CD4-positive, alpha-beta T cell (primary cell): ENCODE results near the gene VIPR2. TPM values are rescaled to one million over a fixed set of nuclear protein-coding genes. Genes with fewer than 3 reads are reported as not detected.

Experiments
- ATAC-seq: fragments of 200-7000 bp; cut with Tn5 transposase; one replicate; pipeline ENCODE4 v1.10.0; 2022; ENCODE audit warnings: mild to moderate bottlenecking; ENCODE audit not compliant: poor library complexity
- CTCF ChIA-PET: fragments of 350-600 bp; sonication (Branson Sonifier 250); formaldehyde crosslinking; loops from one replicate; lab custom pipeline; 2021; ENCODE audit warnings: antibody characterized with exemption, inconsistent platforms; lab: Charles Lee
- POLR2A ChIA-PET: fragments of 350-600 bp; sonication (Branson Sonifier 250); formaldehyde crosslinking; loops from one replicate; lab custom pipeline; 2021; ENCODE audit warnings: antibody characterized with exemption, inconsistent platforms; lab: Charles Lee
- DNase-seq, 14 experiments: peaks; one replicate each; pipeline ENCODE4 v3.0.0-alpha.2; 2013 to 2020; ENCODE audit warnings: mixed read lengths in 2 of 14
- H3K27ac ChIP-seq, 2 donors: one replicate each; pipeline versions ENCODE4 v1.5.1 to v1.7.0; 2013; ENCODE audit warnings: low read length in 2 of 2, low read depth in 1 of 2, mild to moderate bottlenecking in 1 of 2
- H3K27me3 ChIP-seq, 2 experiments: 1 replicate in 1 of 2; 2 replicates in 1 of 2; pipeline versions ENCODE4 v1.6.1 to v1.7.0; 2013; ENCODE audit warnings: low read length in 2 of 2, control low read depth in 1 of 2, mild to moderate bottlenecking in 1 of 2, moderate library complexity in 1 of 2; ENCODE audit not compliant: insufficient read depth in 2 of 2, control insufficient read depth in 1 of 2
- H3K36me3 ChIP-seq: one replicate; pipeline ENCODE4 v1.6.1; 2013; ENCODE audit warnings: low read length, control low read depth; ENCODE audit not compliant: insufficient read depth
- H3K4me1 ChIP-seq: one replicate; pipeline ENCODE4 v1.6.1; 2013; ENCODE audit warnings: low read length, control low read depth; ENCODE audit not compliant: insufficient read depth
- H3K4me3 ChIP-seq: one replicate; pipeline ENCODE4 v1.5.1; 2013; ENCODE audit warnings: mild to moderate bottlenecking, low read length, moderate library complexity
- H3K9me3 ChIP-seq, 2 experiments: 1 replicate in 1 of 2; 2 replicates in 1 of 2; pipeline versions ENCODE4 v1.6.1 to v1.7.0; 2013; ENCODE audit warnings: low read length in 2 of 2, mild to moderate bottlenecking in 2 of 2, control low read depth in 1 of 2, moderate library complexity in 1 of 2; ENCODE audit not compliant: control insufficient read depth in 1 of 2, insufficient read depth in 1 of 2
- H3K27ac Mint-ChIP-seq: one replicate; pipeline ENCODE4 v1.8.0; 2020; ENCODE audit warnings: mixed read lengths
- H3K27me3 Mint-ChIP-seq: one replicate; pipeline ENCODE4 v1.8.0; 2021; ENCODE audit warnings: mixed read lengths
- H3K36me3 Mint-ChIP-seq: one replicate; pipeline ENCODE4 v1.8.0; 2021; ENCODE audit warnings: low read depth, mixed read lengths
- H3K4me1 Mint-ChIP-seq: one replicate; pipeline ENCODE4 v1.8.0; 2021; ENCODE audit warnings: low read depth, mixed read lengths
- H3K4me3 Mint-ChIP-seq: one replicate; pipeline ENCODE4 v1.8.0; 2020; ENCODE audit warnings: mild to moderate bottlenecking, mixed read lengths
- H3K9me3 Mint-ChIP-seq: one replicate; pipeline ENCODE4 v1.8.0; 2020; ENCODE audit warnings: mixed read lengths
- intact Hi-C, 2 experiments: fragments of 100-400 bp; cut with DNase I in 1 of 2; cut with micrococcal nuclease in 1 of 2; formaldehyde crosslinking; loops; one replicate each; pipeline versions ENCODE4 v1.15.1 to v1.9.0; 2023 to 2025; cut with DNase I, micrococcal nuclease
- total RNA-seq, 174 experiments: library from RNA in 2 of 174; stranded (reverse) in 2 of 174; gene quantifications; one replicate each; pipeline ENCODE4 v1.2.3 and lab custom pipeline; 2021 to 2026
- TF ChIP-seq, protein P1 (sequence below): fragments of 200-600 bp; IDR thresholded peaks from one replicate; pipeline ENCODE4 v1.8.0; 2022; ENCODE audit warnings: antibody characterized with exemption, mild to moderate bottlenecking

Gene VIPR2
- total RNA-seq, 2 experiments from 2014 or later = 0.59 to 0.80 TPM

DNA sequence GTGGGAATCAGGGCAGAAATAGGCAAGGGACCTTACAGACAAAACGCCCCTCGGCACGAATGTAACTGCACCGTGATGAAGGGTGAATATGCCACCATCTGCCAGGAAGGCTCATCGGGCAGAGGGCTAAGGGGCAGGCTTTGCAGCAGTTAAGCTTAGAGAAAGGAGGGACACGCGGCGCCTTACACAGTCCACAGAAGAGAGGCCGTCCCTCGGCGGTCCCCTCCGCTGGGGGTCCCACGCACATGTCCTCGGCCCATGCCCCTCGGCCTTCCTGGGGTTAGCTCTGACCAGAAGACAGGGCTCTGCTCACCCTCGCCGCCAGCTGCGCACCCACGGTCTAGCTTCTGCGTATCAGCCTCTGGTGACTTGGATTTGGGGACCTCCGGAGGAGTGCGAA, 147.2 kb downstream of the VIPR2 start:
- intact Hi-C loops = no loop called here
- Histone ChIP-seq H3K27me3 (peaks cover 3 to 6% of the 10 kb centered on the region in 2 experiments), H3K36me3 (no peaks in the 10 kb centered on the region), H3K9me3 (peaks cover 0 to 31% of the 10 kb centered on the region in 2 experiments), H3K27ac (no peak overlapping the region), H3K4me3 (no peak overlapping the region), H3K4me1 (peaks cover 3% of the 10 kb centered on the region)
- H3K4me1 Mint-ChIP-seq = peaks cover 7% of the 10 kb centered on the region
- peaks cover 40% of the 10 kb centered on the region for H3K27me3 Mint-ChIP-seq
- H3K9me3 Mint-ChIP-seq = peaks cover 3% of the 10 kb centered on the region
- H3K4me3 Mint-ChIP-seq = no peak overlapping the region
- no peaks in the 10 kb centered on the region for H3K36me3 Mint-ChIP-seq
- no peak for ATAC-seq
- POLR2A ChIA-PET = no interaction called here
- CTCF ChIA-PET = no interaction called here
- H3K27ac Mint-ChIP-seq = no peak overlapping the region
- DNase-seq = no peak
- TF ChIP-seq, protein P1, sequence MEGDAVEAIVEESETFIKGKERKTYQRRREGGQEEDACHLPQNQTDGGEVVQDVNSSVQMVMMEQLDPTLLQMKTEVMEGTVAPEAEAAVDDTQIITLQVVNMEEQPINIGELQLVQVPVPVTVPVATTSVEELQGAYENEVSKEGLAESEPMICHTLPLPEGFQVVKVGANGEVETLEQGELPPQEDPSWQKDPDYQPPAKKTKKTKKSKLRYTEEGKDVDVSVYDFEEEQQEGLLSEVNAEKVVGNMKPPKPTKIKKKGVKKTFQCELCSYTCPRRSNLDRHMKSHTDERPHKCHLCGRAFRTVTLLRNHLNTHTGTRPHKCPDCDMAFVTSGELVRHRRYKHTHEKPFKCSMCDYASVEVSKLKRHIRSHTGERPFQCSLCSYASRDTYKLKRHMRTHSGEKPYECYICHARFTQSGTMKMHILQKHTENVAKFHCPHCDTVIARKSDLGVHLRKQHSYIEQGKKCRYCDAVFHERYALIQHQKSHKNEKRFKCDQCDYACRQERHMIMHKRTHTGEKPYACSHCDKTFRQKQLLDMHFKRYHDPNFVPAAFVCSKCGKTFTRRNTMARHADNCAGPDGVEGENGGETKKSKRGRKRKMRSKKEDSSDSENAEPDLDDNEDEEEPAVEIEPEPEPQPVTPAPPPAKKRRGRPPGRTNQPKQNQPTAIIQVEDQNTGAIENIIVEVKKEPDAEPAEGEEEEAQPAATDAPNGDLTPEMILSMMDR = no peak

DNA sequence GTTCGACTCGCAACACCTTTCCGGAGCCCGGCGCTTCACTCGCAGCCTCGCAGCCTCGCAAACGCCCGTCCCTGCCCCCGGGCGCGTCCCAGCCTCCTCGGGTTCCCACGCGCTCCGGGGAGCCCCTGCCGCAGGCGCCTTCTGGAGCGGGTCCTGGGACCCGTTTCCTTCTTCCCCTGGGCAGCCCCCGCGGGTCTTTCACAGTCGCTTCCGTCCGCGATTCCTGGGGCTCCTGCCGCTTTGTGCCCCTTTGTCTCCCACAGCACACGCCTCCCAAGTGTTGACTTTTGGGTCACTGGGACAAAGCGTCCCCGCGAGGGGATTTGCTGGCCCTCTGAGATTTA, 147.6 kb downstream of the VIPR2 start:
- H3K36me3 Mint-ChIP-seq = no peaks in the 10 kb centered on the region
- H3K36me3 ChIP-seq = no peaks in the 10 kb centered on the region
- H3K4me1 Mint-ChIP-seq = peaks cover 10% of the 10 kb centered on the region
- H3K27ac Mint-ChIP-seq = no peak overlapping the region
- TF ChIP-seq, protein P1 = no peak
- H3K27me3 ChIP-seq = peaks cover 6% of the 10 kb centered on the region in 2 experiments
- DNase-seq (no peak), ATAC-seq (no peak)
- no peak overlapping the region for H3K4me3 Mint-ChIP-seq
- CTCF ChIA-PET = no interaction called here
- POLR2A ChIA-PET = no interaction called here
- intact Hi-C loops = no loop called here
- H3K4me1 ChIP-seq = peaks cover 7% of the 10 kb centered on the region
- H3K9me3 Mint-ChIP-seq = peaks cover 3% of the 10 kb centered on the region
- peaks cover 43% of the 10 kb centered on the region for H3K27me3 Mint-ChIP-seq
- H3K27ac ChIP-seq = no peak overlapping the region
- H3K9me3 ChIP-seq = peaks cover 0 to 31% of the 10 kb centered on the region in 2 experiments
- no peak overlapping the region for H3K4me3 ChIP-seq

GRCh38 chr7:158996214-158997109, 148.2 kb downstream of the VIPR2 start:
- Mint-ChIP-seq H3K4me1 (peaks cover 17% of the 10 kb centered on the region), H3K27ac (no peak overlapping the region), H3K4me3 (no peak overlapping the region), H3K27me3 (peaks cover 48% of the 10 kb centered on the region), H3K36me3 (no peaks in the 10 kb centered on the region), H3K9me3 (peaks cover 3% of the 10 kb centered on the region)
- ATAC-seq (no peak), DNase-seq (no peak)
- Histone ChIP-seq H3K4me3 (no peak overlapping the region), H3K4me1 (peaks cover 13% of the 10 kb centered on the region), H3K27me3 (peaks cover 6 to 7% of the 10 kb centered on the region in 2 experiments), H3K9me3 (peaks cover 0 to 31% of the 10 kb centered on the region in 2 experiments), H3K27ac (no peak overlapping the region), H3K36me3 (no peaks in the 10 kb centered on the region)
- intact Hi-C loops = no loop called here
- POLR2A ChIA-PET = no interaction called here
- TF ChIP-seq, protein P1 = no peak
- CTCF ChIA-PET = no interaction called here
